Fibroblast of villous mesenchyme (primary cell): Measurements from ENCODE around the gene MARF1. TPM values are rescaled to one million over a fixed set of nuclear protein-coding genes. Genes with fewer than 3 reads are reported as not detected.

Experiments used
- DNase-seq: peaks from one replicate; pipeline ENCODE4 v3.0.0-alpha.2; 2010; ENCODE audit warnings: low read depth
- H3K4me3 ChIP-seq: 2 replicates; pipeline ENCODE4 v1.5.1; 2011; ENCODE audit warnings: low read depth, mild to moderate bottlenecking, low read length
- CTCF ChIP-seq: IDR thresholded peaks from 2 replicates; pipeline ENCODE4 v1.5.1; 2012; ENCODE audit warnings: low read depth, mild to moderate bottlenecking, low read length; ENCODE audit not compliant: insufficient read depth
- total RNA-seq: library from RNA; depleted of rRNA; stranded (reverse); fragments of >200 nt; gene quantifications from 2 replicates; pipeline ENCODE4 v1.2.3, GENCODE V29; 2012

MARF1 gene
- total RNA-seq, 1 donor: 14.7 TPM

DNA sequence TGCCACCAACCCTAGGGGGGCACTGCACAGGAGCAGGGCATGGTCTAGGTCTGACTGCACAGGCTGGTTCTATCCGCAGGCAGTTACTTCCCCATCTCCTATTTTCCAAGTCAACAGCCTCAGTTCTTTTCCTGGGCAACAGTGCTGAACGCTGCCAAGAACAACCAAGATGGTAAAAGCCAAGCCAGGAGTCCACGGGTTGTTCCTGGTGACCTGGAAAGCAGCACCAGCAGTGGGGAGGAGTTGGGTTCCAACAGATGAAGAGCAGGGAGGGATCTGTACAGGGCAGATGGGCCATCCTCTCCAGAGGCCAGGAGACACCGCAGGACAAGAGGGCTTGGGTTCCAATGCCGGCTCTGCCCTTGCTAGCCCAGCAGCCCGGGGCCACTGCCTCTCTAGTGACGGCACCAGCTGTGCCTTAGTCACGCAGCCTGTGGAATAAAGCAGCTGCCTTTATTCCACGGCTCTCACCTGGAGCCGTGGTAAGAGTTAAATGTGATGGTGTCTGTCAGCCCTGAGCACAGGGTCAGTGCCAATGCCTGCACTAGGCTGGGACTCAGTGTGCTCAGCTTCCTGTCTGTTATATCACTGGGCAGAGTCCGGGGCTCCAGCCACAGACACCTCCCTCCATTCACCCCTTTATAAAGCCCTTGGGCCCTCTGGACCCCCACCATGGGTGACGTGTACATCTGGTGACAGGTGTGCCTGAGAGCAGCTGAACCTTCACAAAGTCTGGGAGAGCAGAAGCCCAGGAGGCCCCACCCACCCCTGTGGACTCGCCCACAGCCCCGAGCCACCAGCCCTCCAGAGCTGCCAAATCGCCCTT, 44.9 kb downstream of the MARF1 start:
- DNase-seq: no peak
- no peak overlapping the region for H3K4me3 ChIP-seq
- no peak for TF ChIP-seq CTCF

DNA sequence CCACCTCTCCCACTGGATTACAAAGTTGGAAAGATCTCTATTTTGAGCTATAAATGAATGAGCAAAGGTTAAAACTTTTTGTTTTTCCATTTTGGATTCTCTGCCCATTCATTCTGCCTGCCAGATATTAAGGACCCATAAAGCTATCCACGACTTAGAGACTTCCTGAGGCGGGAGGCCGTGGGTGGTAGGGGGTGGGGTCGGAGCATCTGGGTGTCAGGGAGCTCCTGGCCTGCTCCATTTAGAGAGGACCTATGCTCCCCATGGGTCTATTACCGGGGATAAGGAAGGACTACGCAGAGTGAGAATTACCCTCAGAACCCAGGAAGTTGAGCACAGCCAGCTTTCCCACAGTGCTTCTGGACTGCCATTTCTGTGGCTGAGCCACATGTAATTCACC, 45.8 kb downstream of the MARF1 start:
- DNase-seq: no peak
- no peak for TF ChIP-seq CTCF
- H3K4me3 ChIP-seq: no peak overlapping the region

DNA sequence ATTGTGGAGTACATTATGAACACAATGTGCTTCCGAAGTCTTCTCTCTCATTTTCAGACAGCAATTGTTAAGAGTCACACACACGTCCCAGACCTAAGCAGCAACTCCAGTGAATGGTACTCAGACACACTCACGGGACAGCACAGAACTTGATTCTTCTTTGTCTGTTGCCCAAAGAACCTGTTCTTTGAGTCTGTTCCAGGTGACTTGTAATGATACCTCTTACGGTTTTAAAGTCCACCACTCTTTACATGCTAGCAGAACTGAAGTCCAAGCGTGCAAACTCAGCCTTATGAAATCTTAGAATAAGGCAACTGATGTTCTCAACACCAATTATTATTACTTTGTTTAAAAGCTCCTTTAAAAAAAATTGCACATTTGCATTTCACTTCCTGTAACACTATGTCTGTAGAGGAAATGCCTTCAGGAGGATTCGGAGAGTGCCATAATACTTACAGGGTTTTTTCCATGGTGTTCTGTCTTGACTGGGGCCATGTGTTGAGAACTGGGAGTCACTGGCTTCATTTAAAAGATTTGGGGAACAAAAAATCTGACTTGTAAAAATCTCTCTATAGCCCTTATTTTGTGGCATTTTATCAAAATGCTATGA, 48.1 kb downstream of the MARF1 start:
- no peak for DNase-seq
- TF ChIP-seq CTCF: no peak
- H3K4me3 ChIP-seq: no peak overlapping the region

DNA sequence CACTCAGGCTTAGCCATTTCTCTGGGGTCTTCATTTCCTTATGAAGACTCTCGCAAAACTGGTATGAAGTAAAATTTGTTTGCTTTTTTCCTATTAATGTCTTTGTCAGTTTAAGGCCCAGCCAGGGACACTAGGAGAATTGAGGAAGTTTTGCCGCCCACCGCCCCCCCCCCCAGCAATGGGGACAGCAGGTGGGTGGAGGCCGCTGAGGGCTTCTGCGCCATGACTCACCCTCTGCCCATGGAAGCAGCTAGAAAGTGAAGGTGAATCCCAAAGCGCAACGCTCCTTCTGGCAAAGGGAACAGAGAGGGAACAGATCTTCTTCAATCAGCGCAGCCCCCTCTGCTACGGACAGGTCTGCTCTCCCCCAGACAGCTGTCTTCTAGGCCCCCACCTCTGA, 49.7 kb downstream of the MARF1 start:
- no peak overlapping the region for H3K4me3 ChIP-seq
- TF ChIP-seq CTCF: no peak
- DNase-seq: no peak

DNA sequence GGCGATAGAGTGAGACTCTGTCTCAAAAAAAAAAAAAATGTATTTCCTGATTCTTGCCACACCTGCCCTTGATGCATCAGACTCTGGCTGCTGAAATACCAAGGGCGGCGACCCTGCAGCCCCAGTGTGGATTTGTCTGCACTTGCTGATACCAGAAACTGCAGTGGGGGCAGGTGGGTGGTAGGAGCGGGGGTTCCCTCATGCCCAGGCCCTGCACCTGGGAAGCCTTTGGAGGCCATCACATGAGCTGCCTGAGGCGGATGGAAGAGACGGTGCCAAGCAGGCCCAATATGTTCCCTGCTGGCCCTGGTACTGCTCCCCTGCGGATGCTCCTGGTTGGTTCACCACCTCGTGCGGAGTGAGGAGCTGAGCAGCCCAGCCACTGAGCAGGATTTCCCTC, 50.6 kb downstream of the MARF1 start:
- H3K4me3 ChIP-seq: no peak overlapping the region
- TF ChIP-seq CTCF: no peak
- DNase-seq: no peak

DNA sequence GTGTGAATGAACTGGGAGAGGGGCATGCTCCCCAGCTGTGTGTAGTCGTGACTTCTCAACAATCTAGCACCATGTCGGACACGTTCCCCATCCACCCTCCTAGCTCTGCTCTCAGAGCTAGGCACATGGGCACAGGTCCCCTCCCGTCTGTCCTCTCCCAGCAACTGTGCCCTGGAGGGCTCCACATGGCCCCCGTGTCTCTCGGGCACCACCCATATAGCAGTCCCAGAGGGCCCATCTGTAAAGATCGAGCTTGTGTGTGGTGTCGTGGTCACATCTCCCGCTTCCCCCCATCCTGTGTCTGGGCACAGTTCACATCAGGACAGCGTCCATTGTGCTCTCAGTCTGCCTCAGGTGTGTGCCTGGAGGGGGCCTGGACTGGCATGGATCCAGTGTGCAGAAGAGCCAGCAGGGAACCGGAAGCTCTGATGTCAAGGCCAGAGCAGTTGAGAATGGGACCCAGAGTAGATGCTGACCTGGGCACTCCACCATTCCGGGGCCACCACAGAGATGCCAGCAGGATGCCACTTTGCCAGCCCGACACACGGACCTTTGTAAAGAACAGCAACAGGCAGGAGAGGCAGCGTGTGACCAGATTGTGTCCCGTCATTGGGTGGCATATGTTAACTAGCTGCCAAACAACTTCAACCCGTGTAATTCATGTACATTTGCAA, 55.7 kb downstream of the MARF1 start:
- no peak overlapping the region for H3K4me3 ChIP-seq
- TF ChIP-seq CTCF: no peak
- DNase-seq: no peak
